ENCODE data around the gene CAV3. TPM values are rescaled to one million over a fixed set of nuclear protein-coding genes. Genes with fewer than 3 reads are reported as not detected.

The CAV3 gene
- total and polyA plus RNA-seq, 2 donors (not counting 3 experiments of a cell fraction or from before 2014, with no cell fraction given) = not detected

DNA sequence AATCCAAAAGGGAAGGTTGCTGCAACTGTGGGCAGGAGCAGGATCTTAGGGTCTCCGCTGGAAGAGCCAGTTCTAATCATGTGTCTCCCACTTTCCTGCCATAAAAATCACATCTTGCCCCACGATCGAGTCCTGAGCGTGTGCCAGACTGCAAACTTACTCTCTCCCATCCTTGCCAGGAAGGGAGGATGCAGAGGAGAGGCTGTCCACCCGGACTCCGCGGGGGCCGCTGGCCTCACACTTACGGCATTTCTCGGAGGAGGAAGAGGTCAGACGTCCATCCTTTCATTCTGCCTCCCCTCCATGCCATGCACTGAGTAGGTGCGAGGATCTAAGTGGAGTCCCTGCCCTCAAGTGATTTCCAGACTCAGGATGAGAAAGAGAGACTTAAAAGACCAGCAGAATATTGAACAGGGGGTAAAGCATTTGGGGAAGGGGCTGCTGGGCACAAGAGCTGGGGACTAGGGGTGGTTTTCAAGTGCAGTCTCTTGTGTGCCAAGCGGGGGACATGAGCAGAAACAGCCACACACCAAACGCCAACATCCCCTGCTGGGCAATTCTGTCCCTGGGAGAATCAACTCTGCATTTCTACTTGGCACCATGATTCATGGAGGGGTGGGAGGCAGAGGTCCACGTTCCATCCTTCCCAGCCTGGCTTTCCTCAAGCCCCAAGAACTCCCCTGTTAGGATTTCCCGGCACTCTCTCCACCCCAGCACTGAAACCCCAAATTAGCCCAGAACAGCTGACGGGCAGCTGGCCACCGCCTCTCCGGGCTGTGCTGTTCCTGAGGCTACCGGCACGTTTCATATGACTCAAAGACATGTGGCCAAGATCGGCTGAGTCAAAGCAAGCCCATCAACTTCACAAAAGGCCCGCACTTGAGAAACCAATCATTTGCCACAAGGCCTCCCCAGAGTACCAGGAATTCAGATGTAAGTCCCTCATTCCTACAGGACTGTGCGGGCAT is 24.2 kb downstream of the CAV3 start:
- Histone ChIP-seq H3K4me2 (ENCODE audit: insufficient read depth, low read length) (no peak overlapping the region), H3K9ac (replicated peaks; ENCODE audit: extremely low read depth, insufficient read depth, low read length) (no peak overlapping the region), H3K79me2 (ENCODE audit: control insufficient read depth, insufficient read depth, low read length) (no peaks in the 10 kb centered on the region), H3K4me3 (replicated peaks in 1 of 3; ENCODE audit: insufficient read depth in 1 of 3, low read depth in 1 of 3, low read length in 3 of 3) (no peak overlapping the region), H3K4me1 (ENCODE audit: control insufficient read depth, extremely low read depth, insufficient read depth, low read length) (no peaks in the 10 kb centered on the region), H3K9me3 (replicated peaks; ENCODE audit: control insufficient read depth, insufficient read depth, low read length) (no peaks in the 10 kb centered on the region), H3K36me3 (ENCODE audit: control insufficient read depth in 2 of 2, extremely low read depth in 1 of 2, insufficient read depth in 2 of 2, low read length in 2 of 2) (no peaks in the 10 kb centered on the region), H3K27ac (ENCODE audit: insufficient read depth, low read depth, low read length) (no peak overlapping the region), H3K27me3 (ENCODE audit: control insufficient read depth in 2 of 2, insufficient read depth in 2 of 2, low read length in 2 of 2) (no peaks in the 10 kb centered on the region), H3K9me1 (replicated peaks; ENCODE audit: control insufficient read depth, extremely low read depth, insufficient read depth, low read length) (no peaks in the 10 kb centered on the region), H4K20me1 (replicated peaks; ENCODE audit: control insufficient read depth, extremely low read depth, insufficient read depth, low read length) (no peaks in the 10 kb centered on the region), H2AFZ (ENCODE audit: low read depth, low read length) (no peak overlapping the region)
- ChIA-PET CTCF (interaction anchor here (1.5 kb wide), 1 partner anchor 12 kb away, joined by 7 read pairs; the partner anchor contains the start of gene OXTR), POLR2A (no interaction called here)
- FAIRE-seq (no peak), DNase-seq (ENCODE audit: low read depth, low spot score) (no peak)
- intact Hi-C loops (cut with micrococcal nuclease) (no loop called here), dilution Hi-C loops (cut with MboI; ENCODE audit: extremely low pct_ligation_motif_present, low sequenced_read_pairs) (no loop called here)
- no TSS peak for BruUV-seq (replicated peaks)
- no peak for TF ChIP-seq POLR2A (IDR thresholded peaks at IDR 0.05; ENCODE audit: low read depth, low read length)
- no peak for TF ChIP-seq JUN (IDR thresholded peaks at IDR 0.05; ENCODE audit: borderline replicate concordance, insufficient read depth, insufficient read length, low read depth)
- TF ChIP-seq GATA2 (IDR thresholded peaks at IDR 0.05; ENCODE audit: insufficient read depth, insufficient read length, low read depth, low read length) = no peak
- no peak for TF ChIP-seq FOS (IDR thresholded peaks at IDR 0.05; ENCODE audit: borderline replicate concordance, insufficient read depth, low read length)
- TF ChIP-seq EZH2 (IDR thresholded peaks at IDR 0.05; ENCODE audit: borderline replicate concordance, low read depth, low read length, severe bottlenecking) = no peak
- TF ChIP-seq POLR2AphosphoS5 (IDR thresholded peaks at IDR 0.05; ENCODE audit: insufficient read depth, low read depth, low read length) = no peak
- TF ChIP-seq, protein P1, sequence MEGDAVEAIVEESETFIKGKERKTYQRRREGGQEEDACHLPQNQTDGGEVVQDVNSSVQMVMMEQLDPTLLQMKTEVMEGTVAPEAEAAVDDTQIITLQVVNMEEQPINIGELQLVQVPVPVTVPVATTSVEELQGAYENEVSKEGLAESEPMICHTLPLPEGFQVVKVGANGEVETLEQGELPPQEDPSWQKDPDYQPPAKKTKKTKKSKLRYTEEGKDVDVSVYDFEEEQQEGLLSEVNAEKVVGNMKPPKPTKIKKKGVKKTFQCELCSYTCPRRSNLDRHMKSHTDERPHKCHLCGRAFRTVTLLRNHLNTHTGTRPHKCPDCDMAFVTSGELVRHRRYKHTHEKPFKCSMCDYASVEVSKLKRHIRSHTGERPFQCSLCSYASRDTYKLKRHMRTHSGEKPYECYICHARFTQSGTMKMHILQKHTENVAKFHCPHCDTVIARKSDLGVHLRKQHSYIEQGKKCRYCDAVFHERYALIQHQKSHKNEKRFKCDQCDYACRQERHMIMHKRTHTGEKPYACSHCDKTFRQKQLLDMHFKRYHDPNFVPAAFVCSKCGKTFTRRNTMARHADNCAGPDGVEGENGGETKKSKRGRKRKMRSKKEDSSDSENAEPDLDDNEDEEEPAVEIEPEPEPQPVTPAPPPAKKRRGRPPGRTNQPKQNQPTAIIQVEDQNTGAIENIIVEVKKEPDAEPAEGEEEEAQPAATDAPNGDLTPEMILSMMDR (IDR thresholded peaks at IDR 0.05; ENCODE audit: extremely low read depth in 1 of 2, insufficient read depth in 1 of 2, low read depth in 1 of 2, low read length in 2 of 2) = no peak
- TF ChIP-seq MYC (IDR thresholded peaks at IDR 0.05; ENCODE audit: low read depth, low read length) = no peak
- no peak for TF ChIP-seq MAX (IDR thresholded peaks at IDR 0.05; ENCODE audit: insufficient read depth, insufficient read length)
